ENCODE data around the gene NHLRC4. TPM values are rescaled to one million over a fixed set of nuclear protein-coding genes. Genes with fewer than 3 reads are reported as not detected.

The NHLRC4 gene
- polyA plus RNA-seq, 1 of the 3 experiments (the other 2 are of a cell fraction): 0.69 TPM

DNA sequence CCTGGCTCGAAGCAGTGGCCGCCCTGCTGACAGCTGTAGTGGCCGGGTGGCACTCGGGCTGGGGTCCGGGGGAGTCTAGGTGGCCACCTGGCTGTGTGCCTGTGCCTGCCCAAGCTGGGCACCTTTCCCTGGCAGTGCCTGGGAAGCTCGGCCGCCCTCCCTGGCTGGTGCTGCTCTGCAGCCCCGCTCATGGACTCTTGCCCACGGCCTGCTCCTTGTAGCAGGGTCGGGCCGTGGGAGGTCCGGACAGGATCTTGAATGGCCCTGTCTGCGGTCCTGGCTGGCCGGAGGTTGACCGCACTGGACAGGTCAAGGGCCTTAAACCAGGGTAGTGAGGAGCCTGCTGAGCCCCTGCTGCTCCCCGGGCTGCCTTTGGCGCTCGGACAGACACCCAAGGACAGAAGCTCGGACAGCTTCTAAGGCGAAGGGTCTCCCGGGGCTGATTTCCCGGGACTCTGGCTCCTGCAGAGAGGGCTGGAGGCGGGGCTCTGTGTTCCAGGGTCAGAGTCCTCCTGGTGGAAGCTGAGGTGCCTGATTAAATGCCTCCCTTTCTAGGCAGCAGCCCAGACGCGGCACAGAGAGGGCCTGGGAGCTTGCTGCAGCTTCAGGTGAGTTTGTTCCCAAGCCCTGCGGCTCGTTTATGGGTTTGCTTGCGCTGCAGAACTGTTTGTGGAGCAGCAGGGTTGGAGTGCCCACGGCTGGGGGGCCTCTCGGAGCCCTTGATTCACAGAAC is 33.2 kb upstream of the NHLRC4 start:
- no peaks in the 10 kb centered on the region for H3K27me3 ChIP-seq (ENCODE audit: insufficient read depth)
- POLR2A ChIA-PET: no interaction called here
- H3K4me3 ChIP-seq (ENCODE audit: low read depth in 2 of 2, low read length in 1 of 2): no peak overlapping the region
- peaks cover 0 to 9% of the 10 kb centered on the region in 2 experiments; a peak in 1 of 4 replicates for H3K4me1 ChIP-seq (ENCODE audit: control insufficient read depth in 1 of 2, insufficient read depth in 2 of 2, low read depth in 1 of 2, low read length in 1 of 2)
- TF ChIP-seq RFX5 (IDR thresholded peaks at IDR 0.05; ENCODE audit: low read length) (no peak), YY1 (IDR thresholded peaks at IDR 0.05; ENCODE audit: low read depth) (no peak), REST (IDR thresholded peaks at IDR 0.05; ENCODE audit: low read depth, low read length) (no peak), NRF1 (IDR thresholded peaks at IDR 0.05; ENCODE audit: low read depth, low read length) (no peak), RXRA (IDR thresholded peaks at IDR 0.05; ENCODE audit: borderline replicate concordance, low read depth) (no peak), GABPA (IDR thresholded peaks at IDR 0.05; ENCODE audit: low read depth) (no peak), JUND (IDR thresholded peaks at IDR 0.05) (no peak)
- TF ChIP-seq, protein P1, sequence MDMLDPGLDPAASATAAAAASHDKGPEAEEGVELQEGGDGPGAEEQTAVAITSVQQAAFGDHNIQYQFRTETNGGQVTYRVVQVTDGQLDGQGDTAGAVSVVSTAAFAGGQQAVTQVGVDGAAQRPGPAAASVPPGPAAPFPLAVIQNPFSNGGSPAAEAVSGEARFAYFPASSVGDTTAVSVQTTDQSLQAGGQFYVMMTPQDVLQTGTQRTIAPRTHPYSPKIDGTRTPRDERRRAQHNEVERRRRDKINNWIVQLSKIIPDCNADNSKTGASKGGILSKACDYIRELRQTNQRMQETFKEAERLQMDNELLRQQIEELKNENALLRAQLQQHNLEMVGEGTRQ (IDR thresholded peaks at IDR 0.05; ENCODE audit: borderline replicate concordance, low read depth, low read length): no peak
- TF ChIP-seq, protein P2, sequence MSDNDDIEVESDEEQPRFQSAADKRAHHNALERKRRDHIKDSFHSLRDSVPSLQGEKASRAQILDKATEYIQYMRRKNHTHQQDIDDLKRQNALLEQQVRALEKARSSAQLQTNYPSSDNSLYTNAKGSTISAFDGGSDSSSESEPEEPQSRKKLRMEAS (IDR thresholded peaks at IDR 0.05; ENCODE audit: low read depth): no peak
- TF ChIP-seq, protein P3, sequence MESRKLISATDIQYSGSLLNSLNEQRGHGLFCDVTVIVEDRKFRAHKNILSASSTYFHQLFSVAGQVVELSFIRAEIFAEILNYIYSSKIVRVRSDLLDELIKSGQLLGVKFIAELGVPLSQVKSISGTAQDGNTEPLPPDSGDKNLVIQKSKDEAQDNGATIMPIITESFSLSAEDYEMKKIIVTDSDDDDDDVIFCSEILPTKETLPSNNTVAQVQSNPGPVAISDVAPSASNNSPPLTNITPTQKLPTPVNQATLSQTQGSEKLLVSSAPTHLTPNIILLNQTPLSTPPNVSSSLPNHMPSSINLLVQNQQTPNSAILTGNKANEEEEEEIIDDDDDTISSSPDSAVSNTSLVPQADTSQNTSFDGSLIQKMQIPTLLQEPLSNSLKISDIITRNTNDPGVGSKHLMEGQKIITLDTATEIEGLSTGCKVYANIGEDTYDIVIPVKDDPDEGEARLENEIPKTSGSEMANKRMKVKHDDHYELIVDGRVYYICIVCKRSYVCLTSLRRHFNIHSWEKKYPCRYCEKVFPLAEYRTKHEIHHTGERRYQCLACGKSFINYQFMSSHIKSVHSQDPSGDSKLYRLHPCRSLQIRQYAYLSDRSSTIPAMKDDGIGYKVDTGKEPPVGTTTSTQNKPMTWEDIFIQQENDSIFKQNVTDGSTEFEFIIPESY (IDR thresholded peaks at IDR 0.05; ENCODE audit: borderline replicate concordance, low read depth): no peak
- H3K4me2 ChIP-seq: no peak overlapping the region
- peaks cover 97% of the 10 kb centered on the region for H3K79me2 ChIP-seq (ENCODE audit: insufficient read depth)
- DNase-seq: no peak
- H3K36me3 ChIP-seq (replicated peaks in 1 of 2; ENCODE audit: control insufficient read depth in 1 of 2, insufficient read depth in 2 of 2, low read length in 1 of 2): peaks cover 0 to 29% of the 10 kb centered on the region in 2 experiments
- CTCF ChIA-PET: no interaction called here
- no peak overlapping the region for H3K27ac ChIP-seq (ENCODE audit: low read depth in 2 of 2, low read length in 1 of 2)
- no peaks in the 10 kb centered on the region for H3K9me3 ChIP-seq
- H4K20me1 ChIP-seq (ENCODE audit: insufficient read depth): peaks cover 71% of the 10 kb centered on the region
- no peak overlapping the region for H3K9ac ChIP-seq
- WGBS (ENCODE audit: low lambda C conversion rate): 60% methylated on average over 3 of the region's 30 CpGs
- H2AFZ ChIP-seq (ENCODE audit: low read depth): no peak overlapping the region
- H3K9me2 ChIP-seq: no peaks in the 10 kb centered on the region
- H3F3A ChIP-seq (replicated peaks; ENCODE audit: insufficient read depth): peaks cover 4% of the 10 kb centered on the region
